NCI-H510A (cell line): ENCODE measurements around the gene BBC3.

ENCODE experiments used
- DNase-seq: peaks from one replicate; lab custom pipeline; 2025; lab: John Stamatoyannopoulos, UW

The BBC3 gene

DNA sequence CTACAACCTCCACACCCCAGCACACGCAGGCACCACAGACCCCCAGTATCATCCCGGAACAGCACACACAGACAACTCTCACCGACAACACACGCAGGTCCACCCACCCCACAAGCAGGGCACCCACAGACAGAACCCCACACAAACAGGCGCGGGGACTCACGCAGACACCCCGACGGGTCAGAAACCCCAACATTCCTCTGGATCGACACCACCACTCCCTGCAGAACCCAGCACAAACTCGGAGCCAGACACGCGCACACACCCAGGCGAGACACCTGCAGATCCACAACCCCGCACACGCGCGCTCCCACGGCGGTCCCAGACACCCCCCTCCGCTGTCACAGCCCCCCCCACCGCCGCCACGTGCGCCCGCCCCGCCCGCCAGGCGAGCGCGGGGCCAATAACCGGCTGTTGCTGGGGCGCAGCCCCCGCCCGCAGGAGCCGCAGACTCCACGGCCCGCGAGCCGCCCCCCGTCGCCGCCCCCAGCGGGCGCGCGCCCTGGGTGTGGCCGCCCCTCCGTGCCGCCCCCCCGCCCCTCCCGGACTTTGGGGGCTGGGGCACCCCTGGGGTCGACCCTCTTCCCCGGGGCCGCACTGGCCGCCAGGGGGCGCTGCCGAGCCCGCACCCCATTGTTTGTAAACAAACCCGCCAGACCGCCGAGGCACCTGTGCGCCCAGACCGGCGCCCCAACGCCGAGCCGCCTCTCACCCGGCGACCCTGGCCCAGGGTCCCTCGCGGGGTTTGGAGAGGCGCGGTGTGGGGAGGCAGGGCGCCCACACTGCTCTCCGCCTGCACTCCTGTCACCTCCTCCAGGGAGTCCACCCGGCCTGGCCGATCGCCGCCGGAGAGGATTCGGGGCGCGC, 712 bp downstream of the BBC3 start:
- DNase-seq = no peak

DNA sequence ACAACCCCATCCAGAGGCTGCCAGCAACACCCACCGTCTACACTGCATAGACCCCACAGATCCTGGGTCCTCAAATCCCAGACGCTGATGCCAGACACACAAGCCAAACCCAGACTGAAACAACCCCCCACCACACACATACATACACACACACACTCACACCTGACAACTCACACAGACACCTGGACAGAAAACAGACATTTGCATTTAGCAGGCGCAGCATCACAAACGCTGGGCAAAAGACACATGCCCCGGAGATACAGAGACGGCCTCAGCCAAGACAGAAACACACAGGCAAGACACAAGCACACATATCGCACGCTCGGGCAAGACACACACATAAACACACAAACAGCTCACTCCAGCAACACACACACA, 1.3 kb downstream of the BBC3 start:
- DNase-seq = no peak

- DNase-seq = no peak
These were observed 1.9 kb downstream of the BBC3 start for GRCh38 chr19:47228937-47229675.

DNA sequence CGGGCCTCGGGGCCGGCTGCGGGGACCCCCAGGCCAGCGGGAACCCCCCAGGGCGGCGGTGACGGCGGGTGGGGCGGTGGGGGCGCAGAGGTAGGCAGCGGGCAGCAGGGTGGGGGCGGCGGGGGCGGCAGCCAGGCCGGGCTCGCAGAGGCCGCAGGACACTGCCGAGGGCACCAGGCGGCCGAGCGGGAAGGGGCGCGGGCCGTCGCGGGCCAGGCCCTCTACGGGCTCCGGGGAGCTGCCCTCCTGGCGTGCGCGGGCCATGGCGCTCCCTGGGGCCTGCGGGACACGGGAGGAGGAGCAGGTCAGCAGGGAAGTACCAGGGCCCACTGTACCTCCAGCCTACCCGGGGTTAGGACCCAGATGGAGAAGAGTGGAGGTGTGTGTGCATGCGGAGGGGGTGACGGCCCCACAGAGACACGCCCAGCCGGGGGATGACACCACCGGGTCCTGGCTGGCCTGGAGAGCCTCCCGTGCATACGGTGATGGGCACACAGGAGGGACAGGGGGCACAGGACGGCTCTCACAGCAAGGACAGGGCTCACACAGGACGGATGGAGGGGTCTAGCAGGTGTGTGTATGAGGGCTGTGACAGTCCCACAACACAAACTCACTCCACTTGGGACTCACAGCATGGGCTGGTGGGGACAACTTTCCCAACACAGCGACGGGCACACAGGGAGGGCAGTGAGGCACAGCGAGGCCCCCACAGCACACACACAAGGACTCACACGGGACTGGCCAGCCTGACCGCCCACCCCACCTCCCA, 2.6 kb downstream of the BBC3 start:
- DNase-seq = peak; percentile 47

DNA sequence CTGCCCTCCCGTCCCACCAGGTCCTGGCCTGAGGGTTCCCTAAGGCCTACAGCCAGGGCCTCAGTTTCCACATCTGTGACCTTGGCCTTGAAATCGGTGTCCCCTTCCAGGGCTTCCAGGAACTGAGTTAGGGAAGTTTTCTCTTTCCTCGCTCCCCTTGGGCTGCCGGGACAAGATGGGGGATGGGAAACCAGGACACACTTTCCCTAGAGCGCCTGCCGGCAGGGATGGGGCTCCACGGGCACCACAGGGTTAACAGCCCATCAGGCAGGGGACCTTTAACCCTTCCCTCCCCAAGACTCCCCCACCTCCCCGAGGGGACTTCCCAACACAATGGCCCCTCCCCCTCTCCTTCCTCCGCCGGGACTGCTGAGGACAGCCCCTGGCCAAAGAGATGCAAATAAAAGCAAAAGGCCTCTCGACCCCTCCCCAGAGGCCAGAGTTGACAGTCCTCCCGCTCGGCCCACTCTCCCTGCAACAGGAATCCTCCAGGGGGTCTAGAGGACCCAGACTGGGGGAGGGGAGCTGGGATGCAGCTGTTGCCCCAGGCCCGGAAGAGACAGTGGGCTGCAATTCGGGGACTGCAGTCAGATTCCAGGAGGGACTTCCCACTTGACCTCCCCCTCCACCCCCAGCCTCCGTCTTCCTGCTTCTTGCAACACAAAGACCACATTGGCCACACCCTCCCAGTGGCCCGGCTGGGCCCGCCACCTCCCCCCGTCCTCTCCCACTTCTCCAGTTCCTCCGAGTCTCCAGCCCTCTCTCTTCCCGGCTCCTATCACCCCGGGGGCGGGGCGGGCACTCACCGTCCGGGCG, 3.4 kb downstream of the BBC3 start:
- peak; percentile 88 for DNase-seq

DNA sequence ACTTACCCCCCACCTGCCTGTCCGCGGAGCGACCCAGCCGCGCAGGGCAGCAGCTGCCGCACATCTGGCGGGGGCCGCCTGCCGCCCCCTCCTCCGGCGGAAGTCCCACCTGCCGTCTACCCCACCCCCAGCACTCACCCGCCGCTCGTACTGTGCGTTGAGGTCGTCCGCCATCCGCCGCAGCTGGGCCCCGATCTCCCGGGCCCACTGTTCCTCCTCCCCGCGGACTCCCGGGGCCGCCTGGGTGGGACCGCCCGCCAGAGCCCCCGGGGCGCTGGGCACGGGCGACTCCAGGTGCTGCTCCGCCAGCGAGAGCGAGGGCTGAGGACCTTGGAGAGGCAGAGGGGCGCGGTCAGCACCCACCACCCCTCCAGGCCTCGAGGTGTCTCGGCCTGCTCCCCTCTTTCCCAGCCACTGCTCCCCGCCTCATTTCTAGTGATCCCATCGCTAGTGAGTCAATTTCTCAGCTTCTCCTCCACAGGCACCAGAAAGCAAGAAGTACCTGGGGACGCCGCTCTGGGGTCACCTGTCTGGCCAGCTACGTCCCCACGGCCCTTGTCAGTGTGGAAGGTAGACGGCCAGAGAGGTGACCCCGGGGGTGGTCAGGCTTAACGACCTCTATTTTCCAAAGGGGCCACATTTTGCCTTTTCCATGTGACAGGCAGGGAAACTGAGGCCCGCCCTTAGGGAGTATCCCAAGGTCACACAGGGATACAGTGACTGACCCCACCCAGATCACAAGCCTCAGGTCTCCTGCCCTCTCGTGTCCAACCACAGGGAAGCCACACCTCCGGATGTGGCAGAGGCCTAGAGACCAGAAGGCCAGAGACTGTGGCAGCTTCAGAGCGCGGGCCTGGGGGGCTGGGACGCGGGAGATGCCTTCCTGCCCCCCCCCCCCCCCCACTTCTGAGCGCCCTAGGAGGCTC, 4.3 kb downstream of the BBC3 start:
- DNase-seq = peak; percentile 32

GRCh38 chr19:47225746-47226425, 5.1 kb downstream of the BBC3 start:
- peak; percentile 82 for DNase-seq

DNA sequence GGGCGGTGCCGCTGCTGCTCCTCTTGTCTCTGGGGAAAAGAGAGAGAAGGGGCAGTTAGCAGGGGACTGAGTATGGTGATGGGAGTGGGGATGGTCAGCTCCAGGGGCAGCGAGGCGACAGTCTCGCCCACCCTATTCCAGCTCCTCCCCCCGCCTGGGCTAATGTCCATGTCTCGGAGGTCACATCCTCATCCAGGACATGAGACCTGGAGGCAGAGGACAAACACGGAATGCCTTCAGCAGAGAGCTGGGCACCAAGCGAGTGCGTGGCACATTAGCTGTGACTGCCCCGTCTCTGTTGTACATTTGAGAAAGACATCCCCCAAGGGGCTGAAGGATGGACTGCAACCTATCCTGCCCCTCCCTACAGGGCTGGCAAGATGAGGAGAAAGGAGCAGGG, 9.1 kb downstream of the BBC3 start:
- DNase-seq = no peak

DNA sequence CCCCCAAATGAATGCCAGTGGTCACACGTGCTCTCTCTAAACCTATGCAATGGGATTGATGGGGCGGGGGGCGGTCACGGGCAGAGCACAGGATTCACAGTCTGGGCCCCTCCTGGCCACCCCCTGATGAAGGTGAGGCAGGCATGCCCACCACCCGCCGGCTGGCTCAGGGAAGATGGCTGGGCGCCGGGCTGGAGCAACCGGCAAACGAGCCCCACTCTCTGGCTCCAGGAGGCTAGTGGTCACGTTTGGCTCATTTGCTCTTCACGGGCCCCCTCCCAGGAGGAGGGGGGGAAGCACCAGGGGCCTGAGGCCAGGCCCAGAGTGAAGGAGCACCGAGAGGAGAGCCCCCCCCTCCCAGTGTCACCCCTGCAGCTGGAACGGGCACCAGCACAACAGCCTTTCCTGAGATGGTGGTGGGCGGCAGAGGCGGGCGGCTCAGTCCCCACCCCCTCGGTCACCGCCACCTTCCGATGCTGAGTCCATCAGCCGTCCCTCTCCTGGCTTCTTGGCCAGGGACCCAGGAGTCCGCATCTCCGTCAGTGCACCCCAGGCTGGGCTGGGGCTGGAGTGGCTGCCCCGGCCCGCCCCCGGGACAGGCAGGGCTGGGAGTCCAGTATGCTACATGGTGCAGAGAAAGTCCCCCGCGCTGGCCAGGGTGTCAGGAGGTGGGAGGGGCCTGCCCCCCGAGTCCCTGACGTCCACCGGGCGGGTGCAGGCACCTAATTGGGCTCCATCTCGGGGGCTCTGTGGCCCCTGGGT, 9.7 kb downstream of the BBC3 start:
- DNase-seq = no peak

DNA sequence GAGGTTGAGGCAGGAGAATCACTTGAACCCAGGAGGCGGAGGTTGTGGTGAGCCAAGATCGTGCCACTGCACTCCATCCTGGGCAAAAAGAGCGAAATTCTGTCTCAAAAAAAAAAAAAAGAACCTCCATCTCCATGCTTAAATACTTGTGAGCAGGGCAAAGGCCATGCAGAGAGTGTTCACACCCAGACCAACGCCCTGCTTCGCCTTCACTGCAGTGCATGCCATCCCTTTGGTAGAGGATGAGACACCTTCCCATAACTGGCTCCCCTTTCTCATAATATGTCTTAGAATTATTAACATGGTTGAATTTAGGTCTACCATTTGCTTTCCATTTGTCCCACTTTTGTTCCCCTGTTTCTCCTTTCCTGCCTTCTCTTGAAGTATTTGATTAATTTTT, 15.4 kb downstream of the BBC3 start:
- DNase-seq = no peak

GRCh38 chr19:47210689-47211316, 20.2 kb downstream of the BBC3 start:
- no peak for DNase-seq

- DNase-seq = no peak
These were observed 20.9 kb downstream of the BBC3 start for GRCh38 chr19:47210180-47210490.

DNA sequence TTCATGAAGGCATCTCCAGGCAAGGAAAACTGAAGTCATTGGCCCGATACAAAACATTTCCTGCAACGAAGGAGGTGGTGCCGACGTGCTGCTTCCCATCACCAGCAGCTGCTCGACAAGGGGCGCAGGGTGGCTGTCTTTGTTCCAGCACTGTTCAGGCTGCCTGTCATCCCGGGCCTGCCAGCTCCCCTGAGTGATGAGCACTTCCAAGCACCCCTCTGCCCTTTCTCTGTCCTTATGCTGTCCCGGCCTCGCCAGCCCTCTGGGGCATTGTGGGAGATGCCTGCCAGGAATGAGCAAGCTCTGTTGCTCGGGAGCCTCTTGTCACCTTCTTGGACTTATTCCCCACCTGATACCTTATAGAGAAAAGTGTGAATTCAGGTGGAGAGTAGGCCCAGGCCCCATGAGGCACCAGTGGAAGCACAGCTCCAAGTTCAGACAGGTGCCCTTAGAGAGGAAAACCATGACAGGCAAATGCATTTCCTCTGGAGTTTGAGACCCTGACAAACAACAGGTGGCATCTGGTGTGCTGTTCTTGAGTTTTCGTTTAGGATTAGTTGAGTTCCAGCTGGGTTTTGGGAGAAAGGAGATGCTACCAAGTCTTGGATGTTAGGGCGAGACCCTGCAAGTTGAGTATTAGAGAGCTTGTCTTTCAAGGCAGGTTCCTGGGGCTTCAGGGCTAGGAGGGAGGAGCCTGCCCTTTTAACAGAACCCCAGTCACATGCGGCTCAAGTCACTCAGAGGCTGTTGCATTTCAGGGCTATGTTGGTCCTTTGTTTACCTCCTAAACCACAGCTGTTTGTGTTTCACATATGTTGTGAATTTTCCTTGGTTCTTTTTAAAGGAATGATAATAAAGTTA, 21.4 kb downstream of the BBC3 start:
- DNase-seq = no peak

GRCh38 chr19:47203254-47203653, 27.7 kb downstream of the BBC3 start:
- DNase-seq = no peak

- DNase-seq = no peak
These were observed 30.5 kb downstream of the BBC3 start for GRCh38 chr19:47200530-47200929.

- DNase-seq = no peak
These were observed 33.9 kb downstream of the BBC3 start for GRCh38 chr19:47197141-47197540.

GRCh38 chr19:47195434-47195833, 35.6 kb downstream of the BBC3 start:
- no peak for DNase-seq

DNA sequence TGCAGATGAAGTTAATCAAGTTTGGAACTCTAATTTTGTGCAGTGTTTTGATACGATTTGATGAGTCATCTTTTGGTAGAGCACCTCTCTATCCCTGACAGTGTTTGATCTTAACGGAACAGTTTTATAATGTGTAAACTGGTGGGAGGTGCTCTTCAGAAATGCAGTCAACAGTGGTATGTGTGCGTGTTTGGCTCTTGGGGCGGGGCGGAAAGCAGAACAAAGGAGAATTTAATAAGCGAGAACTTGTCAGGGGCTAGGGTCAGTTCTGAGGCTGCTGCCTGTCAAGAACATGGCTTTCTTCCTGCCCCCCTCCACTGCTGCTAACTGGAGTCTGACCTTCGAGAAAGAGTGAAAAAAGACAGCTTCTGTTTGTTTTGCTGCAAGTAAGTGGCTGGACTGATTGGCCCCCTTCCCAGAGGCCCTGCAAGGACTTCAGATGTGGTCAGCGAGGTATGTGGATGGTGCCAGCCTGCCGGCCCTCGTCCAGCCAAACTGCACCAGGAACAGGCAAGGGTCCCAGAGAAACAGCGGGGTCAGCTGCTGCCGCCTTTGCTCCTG, 40.8 kb downstream of the BBC3 start:
- no peak for DNase-seq
